H1 (cell line): ENCODE data around the gene SBNO1.

Experiments used
- EP300 ChIP-seq, 2 experiments: IDR thresholded peaks; 1 replicate in 1 of 2; 2 replicates in 1 of 2; pipeline ENCODE4 v1.6.1; 2011 to 2012; ENCODE audit warnings: low read depth in 2 of 2, low read length in 2 of 2, mild to moderate bottlenecking in 2 of 2, borderline replicate concordance in 1 of 2, inconsistent platforms in 1 of 2, moderate library complexity in 1 of 2
- JUN ChIP-seq: IDR thresholded peaks from 2 replicates; pipeline ENCODE4 v1.6.1; 2011; ENCODE audit warnings: low read depth, mild to moderate bottlenecking, improper control_type of control experiment, low read length
- KDM5A ChIP-seq: fragments of 200-600 bp; IDR thresholded peaks from 2 replicates; pipeline ENCODE4 v1.7.1; 2012; ENCODE audit warnings: mild to moderate bottlenecking, low read length, inconsistent platforms, mixed read lengths
- POLR2AphosphoS5 ChIP-seq: IDR thresholded peaks from 2 replicates; pipeline ENCODE4 v1.6.1; 2011; ENCODE audit warnings: low read depth, low read length
- SIN3A ChIP-seq, 2 experiments: IDR thresholded peaks in 1 of 2; conservative IDR thresholded peaks in 1 of 2; 2 replicates each; pipeline ENCODE4 v1.6.1; 2011 to 2012; ENCODE audit warnings: low read length in 2 of 2, improper control_type of control experiment in 1 of 2, low read depth in 1 of 2, mild to moderate bottlenecking in 1 of 2
- TF ChIP-seq, protein P1 (sequence below), 3 experiments: IDR thresholded peaks; 1 replicate in 2 of 3; 2 replicates in 1 of 3; pipeline versions ENCODE4 v1.5.1 to v1.6.1; 2011; ENCODE audit warnings: low read length in 3 of 3, mild to moderate bottlenecking in 3 of 3, inconsistent platforms in 2 of 3, low read depth in 1 of 3, moderate library complexity in 1 of 3; ENCODE audit not compliant: insufficient read depth in 1 of 3; ENCODE audit errors: control extremely low read depth in 1 of 3

DNA sequence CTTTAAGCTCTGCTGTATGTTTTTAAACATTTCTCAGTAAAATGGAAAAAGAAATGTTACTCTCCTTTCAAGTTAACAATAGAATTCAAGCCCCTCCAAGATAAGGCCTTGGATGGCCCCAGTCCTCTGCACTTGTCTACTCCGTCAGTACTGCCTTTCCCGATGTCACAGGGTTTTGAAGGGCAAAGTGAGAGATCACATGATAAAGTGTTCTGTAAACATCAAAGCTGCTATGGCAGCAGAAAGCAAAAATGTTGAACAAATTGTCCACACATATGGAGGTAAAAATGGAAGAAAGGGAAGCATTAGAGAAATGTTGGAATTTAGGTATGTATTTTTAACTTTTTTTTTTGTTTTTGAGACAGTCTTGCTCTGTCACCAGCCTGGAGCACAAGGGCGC is 59.5 kb downstream of the SBNO1 start:
- TF ChIP-seq, protein P1, sequence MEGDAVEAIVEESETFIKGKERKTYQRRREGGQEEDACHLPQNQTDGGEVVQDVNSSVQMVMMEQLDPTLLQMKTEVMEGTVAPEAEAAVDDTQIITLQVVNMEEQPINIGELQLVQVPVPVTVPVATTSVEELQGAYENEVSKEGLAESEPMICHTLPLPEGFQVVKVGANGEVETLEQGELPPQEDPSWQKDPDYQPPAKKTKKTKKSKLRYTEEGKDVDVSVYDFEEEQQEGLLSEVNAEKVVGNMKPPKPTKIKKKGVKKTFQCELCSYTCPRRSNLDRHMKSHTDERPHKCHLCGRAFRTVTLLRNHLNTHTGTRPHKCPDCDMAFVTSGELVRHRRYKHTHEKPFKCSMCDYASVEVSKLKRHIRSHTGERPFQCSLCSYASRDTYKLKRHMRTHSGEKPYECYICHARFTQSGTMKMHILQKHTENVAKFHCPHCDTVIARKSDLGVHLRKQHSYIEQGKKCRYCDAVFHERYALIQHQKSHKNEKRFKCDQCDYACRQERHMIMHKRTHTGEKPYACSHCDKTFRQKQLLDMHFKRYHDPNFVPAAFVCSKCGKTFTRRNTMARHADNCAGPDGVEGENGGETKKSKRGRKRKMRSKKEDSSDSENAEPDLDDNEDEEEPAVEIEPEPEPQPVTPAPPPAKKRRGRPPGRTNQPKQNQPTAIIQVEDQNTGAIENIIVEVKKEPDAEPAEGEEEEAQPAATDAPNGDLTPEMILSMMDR (IDR thresholded peaks at IDR 0.05; ENCODE audit: control extremely low read depth in 1 of 3, insufficient read depth in 1 of 3, low read depth in 1 of 3, low read length in 3 of 3) = no peak
- TF ChIP-seq POLR2AphosphoS5 = no peak
- TF ChIP-seq JUN = no peak
- no peak for TF ChIP-seq SIN3A (conservative IDR thresholded peaks at IDR 0.05 in 1 of 2, IDR thresholded peaks at IDR 0.05 in 1 of 2; ENCODE audit: low read depth in 1 of 2, low read length in 2 of 2)
- no peak for TF ChIP-seq EP300 (IDR thresholded peaks at IDR 0.05; ENCODE audit: borderline replicate concordance in 1 of 2, low read depth in 2 of 2, low read length in 2 of 2)
- TF ChIP-seq KDM5A = no peak
